ENCODE data around the gene TMEM184B. TPM values are rescaled to one million over a fixed set of nuclear protein-coding genes. Genes with fewer than 3 reads are reported as not detected.

TMEM184B gene
- total RNA-seq, 1 donor from 2014 or later: 62.8 TPM

- peaks cover 23% of the 10 kb centered on the region for H3K4me1 Mint-ChIP-seq
Measured at GRCh38 chr22:38273135-38273826, 471 bp upstream of the TMEM184B start.

DNA sequence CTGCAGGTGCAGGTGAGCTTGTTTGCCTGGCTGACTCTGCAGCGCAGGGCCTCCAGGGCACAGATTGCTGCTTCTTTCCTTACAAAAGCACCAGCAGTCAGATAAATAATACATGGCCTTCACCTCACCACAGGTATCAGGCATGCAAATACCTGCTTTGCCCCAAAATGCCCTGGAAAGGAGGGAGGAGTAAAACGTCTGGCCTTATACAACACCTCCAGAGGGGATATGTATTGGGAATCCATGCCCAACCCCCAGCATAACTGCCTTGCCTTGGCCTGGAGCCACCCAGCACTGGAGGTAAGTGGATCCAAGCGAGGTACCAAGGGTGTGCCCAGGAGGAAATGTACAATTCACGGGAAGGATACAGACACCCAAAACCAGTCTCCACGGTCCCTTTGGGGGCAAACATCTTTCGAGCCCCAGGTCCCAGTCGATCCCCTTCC is 860 bp downstream of the TMEM184B start:
- H3K36me3 Mint-ChIP-seq: no peaks in the 10 kb centered on the region
- no peak for DNase-seq (ENCODE audit: low spot score in 2 of 2, unreplicated experiment in 2 of 2)
- H3K27me3 Mint-ChIP-seq (ENCODE audit: low read depth): no peaks in the 10 kb centered on the region
- peak overlapping the region; percentile 84 for H3K4me3 Mint-ChIP-seq
- peaks cover 23% of the 10 kb centered on the region for H3K4me1 Mint-ChIP-seq
- H3K27ac Mint-ChIP-seq: peak overlapping the region; percentile 82
- H3K9me3 Mint-ChIP-seq: no peaks in the 10 kb centered on the region
- no peak for TF ChIP-seq CTCF (IDR thresholded peaks at IDR 0.05; ENCODE audit: unreplicated experiment)

More at GRCh38 chr22:38273135-38273826, 471 bp upstream of the TMEM184B start:
- Mint-ChIP-seq H3K27ac (peak overlapping the region; percentile 95), H3K36me3 (no peaks in the 10 kb centered on the region), H3K27me3 (ENCODE audit: low read depth) (no peaks in the 10 kb centered on the region), H3K4me3 (peak overlapping the region; percentile 90), H3K9me3 (no peaks in the 10 kb centered on the region)
- DNase-seq (ENCODE audit: low spot score in 2 of 2, unreplicated experiment in 2 of 2): no peak
- TF ChIP-seq CTCF (IDR thresholded peaks at IDR 0.05; ENCODE audit: unreplicated experiment): no peak

GRCh38 chr22:38271101-38271500 is 1.7 kb downstream of the TMEM184B start:
- Mint-ChIP-seq H3K4me1 (peaks cover 23% of the 10 kb centered on the region), H3K36me3 (no peaks in the 10 kb centered on the region), H3K27ac (no peak overlapping the region), H3K9me3 (no peaks in the 10 kb centered on the region), H3K4me3 (peak overlapping the region; percentile 17), H3K27me3 (ENCODE audit: low read depth) (no peaks in the 10 kb centered on the region)
- TF ChIP-seq CTCF (IDR thresholded peaks at IDR 0.05; ENCODE audit: unreplicated experiment): no peak
- DNase-seq (ENCODE audit: low spot score in 2 of 2, unreplicated experiment in 2 of 2): no peak

DNA sequence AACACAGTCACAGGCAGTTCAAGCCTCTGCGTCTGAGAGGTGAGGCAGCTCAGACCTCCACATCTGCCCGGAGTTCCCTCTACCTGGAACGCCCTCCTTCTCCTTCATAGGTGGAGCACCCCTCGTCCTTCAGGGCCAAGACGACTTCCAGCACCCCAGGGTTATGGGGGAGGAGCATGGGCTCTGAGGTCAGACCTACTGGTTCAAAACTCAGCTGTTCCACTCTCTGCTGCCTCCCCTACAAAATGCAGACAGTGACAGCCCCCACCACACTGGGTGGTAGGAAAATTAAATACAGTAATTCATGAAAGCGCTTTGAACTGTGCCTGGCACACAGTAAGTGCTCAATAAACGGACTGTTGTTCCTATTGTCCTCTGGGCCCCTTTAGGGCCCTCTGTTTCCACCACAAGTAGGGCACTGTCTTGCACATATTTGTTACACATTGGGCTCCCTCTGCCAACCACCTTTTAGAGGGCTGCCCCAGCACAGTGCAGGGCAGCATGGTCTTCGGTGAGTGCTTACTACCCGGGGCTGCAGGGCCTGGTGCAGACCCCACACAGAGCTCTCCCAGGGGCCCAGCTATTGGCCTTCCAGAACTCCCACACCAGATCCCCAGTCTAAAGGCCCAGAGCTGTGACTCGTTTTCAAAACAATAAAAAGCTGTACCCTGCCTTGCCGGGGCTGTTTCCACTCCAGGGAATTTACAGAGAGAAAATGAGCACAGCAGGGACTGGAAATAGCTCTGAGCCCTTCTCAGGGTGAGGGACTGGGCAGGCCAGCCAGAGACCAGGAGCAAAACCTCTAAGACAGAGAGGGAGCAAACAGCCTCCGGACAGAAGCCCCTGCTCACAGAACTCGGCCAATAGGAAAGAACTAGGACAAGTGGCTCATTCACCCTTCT is 2.5 kb downstream of the TMEM184B start:
- H3K4me1 Mint-ChIP-seq: peaks cover 23% of the 10 kb centered on the region
- no peaks in the 10 kb centered on the region for H3K36me3 Mint-ChIP-seq
- H3K27me3 Mint-ChIP-seq (ENCODE audit: low read depth): no peaks in the 10 kb centered on the region
- TF ChIP-seq CTCF (IDR thresholded peaks at IDR 0.05; ENCODE audit: unreplicated experiment): no peak
- peak overlapping the region; percentile 31 for H3K4me3 Mint-ChIP-seq
- no peak for DNase-seq (ENCODE audit: low spot score in 2 of 2, unreplicated experiment in 2 of 2)
- H3K27ac Mint-ChIP-seq: no peak overlapping the region
- H3K9me3 Mint-ChIP-seq: no peaks in the 10 kb centered on the region

GRCh38 chr22:38269466-38269865 is 3.3 kb downstream of the TMEM184B start:
- Mint-ChIP-seq H3K27ac (no peak overlapping the region), H3K9me3 (no peaks in the 10 kb centered on the region), H3K36me3 (no peaks in the 10 kb centered on the region), H3K4me3 (no peak overlapping the region), H3K4me1 (peaks cover 19% of the 10 kb centered on the region), H3K27me3 (ENCODE audit: low read depth) (no peaks in the 10 kb centered on the region)
- DNase-seq (ENCODE audit: low spot score in 2 of 2, unreplicated experiment in 2 of 2): no peak
- TF ChIP-seq CTCF (IDR thresholded peaks at IDR 0.05; ENCODE audit: unreplicated experiment): no peak
